Measurements from ENCODE around the gene AKNA. TPM values are rescaled to one million over a fixed set of nuclear protein-coding genes. Genes with fewer than 3 reads are reported as not detected.

Gene AKNA
- polyA plus RNA-seq, 1 of the 3 experiments (the other 2 are of a cell fraction) = 0.84 TPM

- Histone ChIP-seq H3K79me2 (ENCODE audit: insufficient read depth) (no peaks in the 10 kb centered on the region), H3K4me2 (no peak overlapping the region), H3K27me3 (ENCODE audit: insufficient read depth) (no peaks in the 10 kb centered on the region), H3K27ac (ENCODE audit: low read depth in 2 of 2, low read length in 1 of 2) (no peak overlapping the region), H3K9ac (no peak overlapping the region), H3K4me3 (ENCODE audit: low read depth in 2 of 2, low read length in 1 of 2) (no peak overlapping the region), H3K9me3 (no peaks in the 10 kb centered on the region), H3K4me1 (ENCODE audit: control insufficient read depth in 1 of 2, insufficient read depth in 2 of 2, low read depth in 1 of 2, low read length in 1 of 2) (peaks cover 5 to 18% of the 10 kb centered on the region in 2 experiments; a peak in 2 of 4 replicates), H3F3A (replicated peaks; ENCODE audit: insufficient read depth) (peaks cover 3% of the 10 kb centered on the region), H3K36me3 (replicated peaks in 1 of 2; ENCODE audit: control insufficient read depth in 1 of 2, insufficient read depth in 2 of 2, low read length in 1 of 2) (no peaks in the 10 kb centered on the region), H2AFZ (ENCODE audit: low read depth) (no peak overlapping the region), H4K20me1 (ENCODE audit: insufficient read depth) (no peaks in the 10 kb centered on the region), H3K9me2 (no peaks in the 10 kb centered on the region)
- POLR2A ChIA-PET = no interaction called here
- 94% methylated on average over 5 of the region's 14 CpGs for WGBS (ENCODE audit: low lambda C conversion rate)
- CTCF ChIA-PET = interaction anchor here (1.0 to 1.2 kb wide), 2 partner anchors 28 to 260 kb away, joined by 3 to 4 read pairs; no protein-coding TSS in a partner anchor
- TF ChIP-seq EP300 (IDR thresholded peaks at IDR 0.05; ENCODE audit: borderline replicate concordance in 1 of 2, low read depth in 1 of 2, low read length in 1 of 2) = no peak
- TF ChIP-seq ZBTB33 (IDR thresholded peaks at IDR 0.05; ENCODE audit: borderline replicate concordance, low read depth) = no peak
- TF ChIP-seq, protein P1, sequence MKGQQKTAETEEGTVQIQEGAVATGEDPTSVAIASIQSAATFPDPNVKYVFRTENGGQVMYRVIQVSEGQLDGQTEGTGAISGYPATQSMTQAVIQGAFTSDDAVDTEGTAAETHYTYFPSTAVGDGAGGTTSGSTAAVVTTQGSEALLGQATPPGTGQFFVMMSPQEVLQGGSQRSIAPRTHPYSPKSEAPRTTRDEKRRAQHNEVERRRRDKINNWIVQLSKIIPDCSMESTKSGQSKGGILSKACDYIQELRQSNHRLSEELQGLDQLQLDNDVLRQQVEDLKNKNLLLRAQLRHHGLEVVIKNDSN (IDR thresholded peaks at IDR 0.05; ENCODE audit: borderline replicate concordance, low read depth) = no peak
- TF ChIP-seq USF2 (IDR thresholded peaks at IDR 0.05; ENCODE audit: borderline replicate concordance, low read depth, low read length) = no peak
- no peak for TF ChIP-seq MXI1 (IDR thresholded peaks at IDR 0.05; ENCODE audit: low read depth, low read length)
- no peak for TF ChIP-seq MAX (IDR thresholded peaks at IDR 0.05; ENCODE audit: low read depth)
- no peak for TF ChIP-seq GABPA (IDR thresholded peaks at IDR 0.05; ENCODE audit: low read depth)
- no peak for TF ChIP-seq RAD21 (IDR thresholded peaks at IDR 0.05; ENCODE audit: low read length)
- TF ChIP-seq SIN3A (IDR thresholded peaks at IDR 0.05; ENCODE audit: borderline replicate concordance, low read depth, low read length) = no peak
- no peak for TF ChIP-seq TAF1 (IDR thresholded peaks at IDR 0.05; ENCODE audit: borderline replicate concordance, low read depth, low read length)
- DNase-seq = no peak
These were observed 19.8 kb downstream of the AKNA start for GRCh38 chr9:114367772-114368569.

- H3K9me3 ChIP-seq = no peaks in the 10 kb centered on the region
- no peaks in the 10 kb centered on the region for H3K27me3 ChIP-seq (ENCODE audit: insufficient read depth)
- H2AFZ ChIP-seq (ENCODE audit: low read depth) = no peak overlapping the region
- no peaks in the 10 kb centered on the region for H3K36me3 ChIP-seq (replicated peaks in 1 of 2; ENCODE audit: control insufficient read depth in 1 of 2, insufficient read depth in 2 of 2, low read length in 1 of 2)
- no peak for DNase-seq
- no peak overlapping the region for H3K4me3 ChIP-seq (ENCODE audit: low read depth in 2 of 2, low read length in 1 of 2)
- peaks cover 5 to 16% of the 10 kb centered on the region in 2 experiments; a peak in 2 of 4 replicates for H3K4me1 ChIP-seq (ENCODE audit: control insufficient read depth in 1 of 2, insufficient read depth in 2 of 2, low read depth in 1 of 2, low read length in 1 of 2)
- no peaks in the 10 kb centered on the region for H3K79me2 ChIP-seq (ENCODE audit: insufficient read depth)
- ChIA-PET CTCF (interaction anchor here (1.0 to 1.2 kb wide), 2 partner anchors 28 to 259 kb away, joined by 3 to 4 read pairs; no protein-coding TSS in a partner anchor), POLR2A (no interaction called here)
- no peak for TF ChIP-seq SMC3 (IDR thresholded peaks at IDR 0.05; ENCODE audit: low read depth, low read length)
- TF ChIP-seq RXRA (IDR thresholded peaks at IDR 0.05; ENCODE audit: borderline replicate concordance, low read depth) = no peak
- no peak overlapping the region for H3K27ac ChIP-seq (ENCODE audit: low read depth in 2 of 2, low read length in 1 of 2)
- peaks cover 3% of the 10 kb centered on the region for H3F3A ChIP-seq (replicated peaks; ENCODE audit: insufficient read depth)
- WGBS (ENCODE audit: low lambda C conversion rate) = 89% methylated on average over 1 of the region's 6 CpGs
- H4K20me1 ChIP-seq (ENCODE audit: insufficient read depth) = no peaks in the 10 kb centered on the region
- H3K9ac ChIP-seq = no peak overlapping the region
- no peak overlapping the region for H3K4me2 ChIP-seq
- H3K9me2 ChIP-seq = no peaks in the 10 kb centered on the region
These were observed 20.4 kb downstream of the AKNA start for GRCh38 chr9:114367366-114367765.
